H1 (cell line): ENCODE results near the gene MRPL47. TPM values are rescaled to one million over a fixed set of nuclear protein-coding genes. Genes with fewer than 3 reads are reported as not detected.

Source experiments
- CTCF ChIA-PET: fragments of 300-600 bp; sonication (Branson Sonifier 250); formaldehyde crosslinking; loops from one replicate; lab custom pipeline; 2021; ENCODE audit not compliant: partially characterized antibody; lab: Charles Lee
- POLR2A ChIA-PET: fragments of 300-600 bp; sonication (Branson Sonifier 250); formaldehyde crosslinking; loops from one replicate; lab custom pipeline; 2021; ENCODE audit warnings: inconsistent platforms; ENCODE audit not compliant: partially characterized antibody; lab: Charles Lee
- DNase-seq, 2 experiments: peaks; one replicate each; pipeline versions ENCODE4 v3.0.0 to v3.0.0-alpha.2; 2010 to 2022; ENCODE audit warnings: low spot score in 2 of 2, low read depth in 1 of 2, mixed read lengths in 1 of 2
- FAIRE-seq: peaks from 2 replicates; lab custom pipeline; 2011; peaks lifted over from hg19 to GRCh38; lab: Jason Lieb, UNC
- H2AFZ ChIP-seq: 2 replicates; pipeline ENCODE4 v1.8.1; 2012; ENCODE audit warnings: low read length, inconsistent platforms
- H2AK5ac ChIP-seq: 2 replicates; pipeline ENCODE4 v1.6.1; 2013; ENCODE audit warnings: low read depth, low read length
- H2BK120ac ChIP-seq: replicated peaks from 2 replicates; pipeline ENCODE3; 2013; ENCODE audit warnings: low read depth, low read length, inconsistent platforms
- H2BK12ac ChIP-seq: 2 replicates; pipeline ENCODE4 v1.6.1; 2013; ENCODE audit warnings: low read depth, low read length
- H2BK15ac ChIP-seq: 2 replicates; pipeline ENCODE4 v1.6.1; 2013; ENCODE audit warnings: low read length
- H2BK20ac ChIP-seq: 2 replicates; pipeline ENCODE4 v1.6.1; 2013; ENCODE audit warnings: low read length
- H2BK5ac ChIP-seq: 2 replicates; pipeline ENCODE4 v1.6.1; 2013; ENCODE audit warnings: low read depth, low read length
- H3K14ac ChIP-seq: 2 replicates; pipeline ENCODE4 v1.6.1; 2013; ENCODE audit warnings: inconsistent platforms; ENCODE audit not compliant: insufficient read length
- H3K18ac ChIP-seq: 2 replicates; pipeline ENCODE4 v1.6.1; 2013; ENCODE audit warnings: low read length; ENCODE audit errors: extremely low read depth
- H3K23ac ChIP-seq: 2 replicates; pipeline ENCODE4 v1.6.1; 2013; ENCODE audit warnings: inconsistent platforms; ENCODE audit not compliant: insufficient read length
- H3K23me2 ChIP-seq: 2 replicates; pipeline ENCODE4 v1.6.1; 2013; ENCODE audit warnings: low read depth, low read length
- H3K27ac ChIP-seq: 2 replicates; pipeline ENCODE4 v1.6.1; 2011; ENCODE audit warnings: low read depth, low read length, inconsistent platforms
- H3K27me3 ChIP-seq, 4 experiments: replicated peaks in 1 of 4; 1 replicate in 1 of 4; 2 replicates in 3 of 4; pipeline versions ENCODE4 v1.6.1 to v1.8.1; 2011 to 2013; ENCODE audit warnings: low read length in 3 of 4, mild to moderate bottlenecking in 3 of 4, inconsistent platforms in 2 of 4, mixed read lengths in 2 of 4, moderate library complexity in 1 of 4; ENCODE audit not compliant: control insufficient read depth in 3 of 4, insufficient read depth in 3 of 4; ENCODE audit errors: extremely low read depth in 1 of 4
- H3K36me3 ChIP-seq, 4 experiments: 2 replicates each; pipeline versions ENCODE4 v1.6.1 to v1.8.1; 2011 to 2013; ENCODE audit warnings: mild to moderate bottlenecking in 4 of 4, low read length in 3 of 4, moderate library complexity in 2 of 4, control low read depth in 1 of 4, inconsistent platforms in 1 of 4; ENCODE audit not compliant: insufficient read depth in 4 of 4, control insufficient read depth in 2 of 4
- H3K4ac ChIP-seq: replicated peaks from 2 replicates; pipeline ENCODE3; 2013; ENCODE audit warnings: low read length, low read depth, mixed read lengths, inconsistent platforms; ENCODE audit not compliant: insufficient read length
- H3K4me1 ChIP-seq, 4 experiments: replicated peaks in 1 of 4; 1 replicate in 1 of 4; 2 replicates in 3 of 4; pipeline versions ENCODE4 v1.6.1 to v1.8.1; 2011 to 2013; ENCODE audit warnings: low read length in 3 of 4, inconsistent platforms in 2 of 4, mixed read lengths in 1 of 4; ENCODE audit not compliant: insufficient read depth in 4 of 4, control insufficient read depth in 3 of 4
- H3K4me2 ChIP-seq, 2 experiments: 2 replicates each; pipeline versions ENCODE4 v1.6.1 to v1.8.1; 2011 to 2013; ENCODE audit warnings: low read depth in 2 of 2, low read length in 2 of 2, control low read depth in 1 of 2, inconsistent platforms in 1 of 2, mild to moderate bottlenecking in 1 of 2; ENCODE audit not compliant: insufficient read depth in 1 of 2
- H3K4me3 ChIP-seq, 4 experiments: fragments of 200-600, 300-600 bp in 1 of 4; sonication (generic), shearing (Covaris generic), sonication (Bioruptor Twin) in 1 of 4; 2 replicates each; pipeline versions ENCODE4 v1.5.1 to v1.8.1; 2011 to 2016; ENCODE audit warnings: low read length in 4 of 4, low read depth in 3 of 4, control low read depth in 2 of 4, inconsistent platforms in 2 of 4, mild to moderate bottlenecking in 2 of 4, mixed read lengths in 1 of 4, moderate library complexity in 1 of 4; ENCODE audit not compliant: insufficient read depth in 2 of 4; ENCODE audit errors: extremely low read depth in 1 of 4
- H3K56ac ChIP-seq: replicated peaks from 2 replicates; pipeline ENCODE3; 2013; ENCODE audit warnings: low read depth, mild to moderate bottlenecking, mixed read lengths, low read length, inconsistent platforms; ENCODE audit not compliant: insufficient read length
- H3K79me1 ChIP-seq: 2 replicates; pipeline ENCODE4 v1.6.1; 2013; ENCODE audit warnings: low read depth, low read length, control low read depth
- H3K79me2 ChIP-seq, 2 experiments: 2 replicates each; pipeline versions ENCODE4 v1.6.1 to v1.8.1; 2012 to 2013; ENCODE audit warnings: low read length in 2 of 2, mild to moderate bottlenecking in 2 of 2, inconsistent platforms in 1 of 2; ENCODE audit not compliant: insufficient read depth in 2 of 2, control insufficient read depth in 1 of 2
- H3K9ac ChIP-seq, 4 experiments: replicated peaks in 1 of 4; 1 replicate in 1 of 4; 2 replicates in 3 of 4; pipeline versions ENCODE4 v1.6.1 to v1.8.1; 2011 to 2013; ENCODE audit warnings: low read depth in 3 of 4, low read length in 3 of 4, control low read depth in 2 of 4, mild to moderate bottlenecking in 2 of 4, moderate library complexity in 2 of 4, inconsistent platforms in 1 of 4; ENCODE audit errors: extremely low read depth in 1 of 4
- H3K9me3 ChIP-seq, 2 experiments: 2 replicates each; pipeline versions ENCODE4 v1.6.1 to v1.8.1; 2012 to 2013; ENCODE audit warnings: mild to moderate bottlenecking in 2 of 2, moderate library complexity in 2 of 2, control low read depth in 1 of 2, inconsistent platforms in 1 of 2, low read depth in 1 of 2, low read length in 1 of 2, mixed read lengths in 1 of 2; ENCODE audit not compliant: insufficient read depth in 2 of 2
- H4K20me1 ChIP-seq, 2 experiments: replicated peaks in 1 of 2; 2 replicates each; pipeline versions ENCODE3 to v1.8.1; 2011 to 2013; ENCODE audit warnings: inconsistent platforms in 2 of 2, low read length in 2 of 2, mild to moderate bottlenecking in 1 of 2; ENCODE audit not compliant: insufficient read depth in 2 of 2, control insufficient read depth in 1 of 2
- H4K5ac ChIP-seq: 2 replicates; pipeline ENCODE4 v1.6.1; 2013; ENCODE audit warnings: low read length, low read depth, mixed read lengths, inconsistent platforms; ENCODE audit not compliant: insufficient read length
- H4K8ac ChIP-seq: 2 replicates; pipeline ENCODE4 v1.8.0; 2013; ENCODE audit warnings: mild to moderate bottlenecking, moderate library complexity, low read length, inconsistent platforms; ENCODE audit not compliant: insufficient read depth; ENCODE audit errors: extremely low read depth
- H4K91ac ChIP-seq: replicated peaks from 2 replicates; pipeline ENCODE3; 2013; ENCODE audit warnings: low read length, mixed read lengths, inconsistent platforms; ENCODE audit not compliant: insufficient read length
- BACH1 ChIP-seq: IDR thresholded peaks from 2 replicates; pipeline ENCODE4 v1.6.1; 2012; ENCODE audit warnings: low read length, improper control_type of control experiment
- CTBP2 ChIP-seq: IDR thresholded peaks from 2 replicates; pipeline ENCODE4 v1.7.0; 2011; ENCODE audit warnings: borderline replicate concordance, mild to moderate bottlenecking, moderate library complexity, mixed read lengths, low read length; ENCODE audit not compliant: insufficient read depth, insufficient read length
- EP300 ChIP-seq, 2 experiments: IDR thresholded peaks; 1 replicate in 1 of 2; 2 replicates in 1 of 2; pipeline ENCODE4 v1.6.1; 2011 to 2012; ENCODE audit warnings: low read depth in 2 of 2, low read length in 2 of 2, mild to moderate bottlenecking in 2 of 2, borderline replicate concordance in 1 of 2, inconsistent platforms in 1 of 2, moderate library complexity in 1 of 2
- GTF2F1 ChIP-seq: IDR thresholded peaks from 2 replicates; pipeline ENCODE4 v1.6.1; 2012; ENCODE audit warnings: low read depth, low read length, improper control_type of control experiment, borderline replicate concordance
- HDAC2 ChIP-seq, 2 experiments: fragments of 300-600 bp in 1 of 2; sonication (generic) in 1 of 2; IDR thresholded peaks; 2 replicates each; pipeline ENCODE4 v1.6.1; 2011 to 2012; ENCODE audit warnings: low read depth in 2 of 2, low read length in 2 of 2, mild to moderate bottlenecking in 2 of 2, moderate library complexity in 2 of 2, borderline replicate concordance in 1 of 2, inconsistent platforms in 1 of 2
- KDM5A ChIP-seq: fragments of 200-600 bp; IDR thresholded peaks from 2 replicates; pipeline ENCODE4 v1.7.1; 2012; ENCODE audit warnings: mild to moderate bottlenecking, low read length, inconsistent platforms, mixed read lengths
- NRF1 ChIP-seq: IDR thresholded peaks from 2 replicates; pipeline ENCODE4 v1.6.1; 2011; ENCODE audit warnings: mild to moderate bottlenecking, low read depth, low read length, improper control_type of control experiment
- RAD21 ChIP-seq, 2 experiments: IDR thresholded peaks in 1 of 2; conservative IDR thresholded peaks in 1 of 2; 2 replicates each; pipeline ENCODE4 v1.6.1; 2011; ENCODE audit warnings: low read depth in 2 of 2, low read length in 2 of 2, improper control_type of control experiment in 1 of 2, inconsistent platforms in 1 of 2, mild to moderate bottlenecking in 1 of 2, moderate library complexity in 1 of 2
- SAP30 ChIP-seq: fragments of 300-600 bp; sonication (generic); IDR thresholded peaks from 2 replicates; pipeline ENCODE4 v1.7.1; 2012; ENCODE audit warnings: low read length, moderate library complexity, mild to moderate bottlenecking, inconsistent platforms; ENCODE audit not compliant: insufficient read depth, insufficient replicate concordance
- SRF ChIP-seq: IDR thresholded peaks from 2 replicates; pipeline ENCODE4 v1.6.1; 2011; ENCODE audit warnings: mild to moderate bottlenecking, low read depth, low read length, moderate library complexity
- TBP ChIP-seq: IDR thresholded peaks from 2 replicates; pipeline ENCODE4 v1.6.1; 2011; ENCODE audit warnings: low read depth, low read length, improper control_type of control experiment
- TCF12 ChIP-seq: IDR thresholded peaks from 2 replicates; pipeline ENCODE4 v1.6.1; 2011; ENCODE audit warnings: low read depth, mild to moderate bottlenecking, low read length
- polyA plus RNA-seq, 7 experiments: library from polyadenylated mRNA; depleted of rRNA in 3 of 7; stranded (reverse) in 5 of 7; unstranded in 2 of 7; fragments of >200 nt in 5 of 7; fragments of 200-250 nt in 2 of 7; gene quantifications; 1 replicate in 5 of 7; 2 replicates in 1 of 7; 4 replicates in 1 of 7; pipeline versions ENCODE4 v1.2.1 to v1.2.3, GENCODE V29; 2011 to 2013; ENCODE audit warnings: missing spikeins in 2 of 7, mixed read lengths in 2 of 7
- total RNA-seq: library from RNA; stranded (reverse); fragmentation: NEBNext Ultra II Directional; extraction: Animal tissue kit (Norgen Biotek cat#: 25700); gene quantifications from 2 replicates; pipeline ENCODE4 v1.2.1, GENCODE V29; 2021
- TF ChIP-seq, protein P1 (sequence below): IDR thresholded peaks from 2 replicates; pipeline ENCODE4 v1.6.1; 2011; ENCODE audit warnings: low read length, improper control_type of control experiment

Gene MRPL47
- total and polyA plus RNA-seq, 2 of the 8 experiments (the other 6 are each of a cell fraction or from before 2014, with no cell fraction given), result 26.1 to 76.6 TPM

DNA sequence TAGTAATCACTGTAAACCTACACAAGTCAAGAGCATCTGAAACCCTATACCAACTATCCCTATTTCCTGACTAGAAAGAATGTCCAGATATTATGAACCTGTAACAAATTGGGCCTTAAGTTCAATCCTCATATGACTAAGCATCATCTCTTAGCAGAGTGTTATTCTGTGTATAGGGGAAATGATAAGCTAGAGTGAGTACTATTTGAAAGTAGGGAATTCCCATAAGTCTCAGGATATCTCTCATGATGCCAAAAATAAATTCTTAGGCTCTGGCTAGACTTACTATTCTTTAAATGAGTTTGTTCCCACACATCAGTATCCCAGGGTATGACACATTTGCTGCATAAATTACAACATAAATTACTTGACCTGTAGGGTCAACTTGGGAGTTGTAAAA, 15.3 kb downstream of the MRPL47 start:
- no peak overlapping the region for H2AK5ac ChIP-seq
- H2BK20ac ChIP-seq, result no peak overlapping the region
- no peaks in the 10 kb centered on the region for H3K4me1 ChIP-seq
- no peak overlapping the region for H2BK120ac ChIP-seq
- no peak overlapping the region for H3K23ac ChIP-seq
- DNase-seq (no peak), FAIRE-seq (no peak)
- peaks cover 0 to 2% of the 10 kb centered on the region in 2 experiments for H4K20me1 ChIP-seq
- no peaks in the 10 kb centered on the region; a peak in 1 of 4 replicates for H3K79me2 ChIP-seq
- no peak overlapping the region for H4K91ac ChIP-seq
- no peaks in the 10 kb centered on the region for H3K9me3 ChIP-seq
- H3K27ac ChIP-seq, result no peak overlapping the region
- H3K79me1 ChIP-seq, result no peaks in the 10 kb centered on the region
- ChIA-PET CTCF (interaction anchor here (1.5 kb wide), 1 partner anchor 10 kb away, joined by 3 read pairs; no protein-coding TSS in a partner anchor), POLR2A (interaction anchor here (0.6 to 1.4 kb wide), 3 partner anchors 10 to 21 kb away, joined by 3 to 4 read pairs (median 3); partner anchors contain the start of genes MRPL47 and NDUFB5)
- H2AFZ ChIP-seq, result no peak overlapping the region
- no peak overlapping the region for H2BK5ac ChIP-seq
- no peak overlapping the region for H3K4me3 ChIP-seq
- H3K14ac ChIP-seq, result no peak overlapping the region
- H4K8ac ChIP-seq, result no peak overlapping the region
- no peak overlapping the region for H2BK12ac ChIP-seq
- no peak overlapping the region for H3K9ac ChIP-seq
- H3K4ac ChIP-seq, result no peak overlapping the region
- no peaks in the 10 kb centered on the region for H3K27me3 ChIP-seq
- no peak overlapping the region for H2BK15ac ChIP-seq
- H3K36me3 ChIP-seq, result peaks cover 5 to 83% (median 52%) of the 10 kb centered on the region in 4 experiments; a peak in 7 of 8 replicates
- no peak overlapping the region for H4K5ac ChIP-seq
- no peaks in the 10 kb centered on the region for H3K23me2 ChIP-seq
- no peak overlapping the region for H3K4me2 ChIP-seq
- H3K56ac ChIP-seq, result no peak overlapping the region
- no peak overlapping the region for H3K18ac ChIP-seq
- TF ChIP-seq RAD21 (IDR thresholded peaks at IDR 0.05 in 1 of 2, conservative IDR thresholded peaks at IDR 0.05 in 1 of 2; ENCODE audit: low read depth in 2 of 2, low read length in 2 of 2) (no peak), EP300 (IDR thresholded peaks at IDR 0.05; ENCODE audit: borderline replicate concordance in 1 of 2, low read depth in 2 of 2, low read length in 2 of 2) (no peak), SRF (no peak), KDM5A (no peak), NRF1 (no peak), CTBP2 (no peak), TBP (no peak), HDAC2 (IDR thresholded peaks at IDR 0.05; ENCODE audit: borderline replicate concordance in 1 of 2, low read depth in 2 of 2, low read length in 2 of 2) (no peak), GTF2F1 (no peak), BACH1 (no peak), SAP30 (no peak), TCF12 (no peak)
- TF ChIP-seq, protein P1, sequence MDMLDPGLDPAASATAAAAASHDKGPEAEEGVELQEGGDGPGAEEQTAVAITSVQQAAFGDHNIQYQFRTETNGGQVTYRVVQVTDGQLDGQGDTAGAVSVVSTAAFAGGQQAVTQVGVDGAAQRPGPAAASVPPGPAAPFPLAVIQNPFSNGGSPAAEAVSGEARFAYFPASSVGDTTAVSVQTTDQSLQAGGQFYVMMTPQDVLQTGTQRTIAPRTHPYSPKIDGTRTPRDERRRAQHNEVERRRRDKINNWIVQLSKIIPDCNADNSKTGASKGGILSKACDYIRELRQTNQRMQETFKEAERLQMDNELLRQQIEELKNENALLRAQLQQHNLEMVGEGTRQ, result no peak
